Progenitor cell of endocrine pancreas (in vitro differentiated cells): ENCODE measurements around the gene EVX1. TPM values are rescaled to one million over a fixed set of nuclear protein-coding genes. Genes with fewer than 3 reads are reported as not detected.

Experiments
- DNase-seq: peaks from one replicate; pipeline ENCODE4 v3.0.0; 2021; ENCODE audit warnings: low spot score; ENCODE audit not compliant: unreplicated experiment
- H3K27ac Mint-ChIP-seq: 2 replicates; pipeline ENCODE4 v1.8.0; 2021; ENCODE audit warnings: mild to moderate bottlenecking, moderate library complexity, mixed read lengths
- H3K27me3 Mint-ChIP-seq: 2 replicates; pipeline ENCODE4 v1.8.0; 2021; ENCODE audit warnings: mixed read lengths
- H3K36me3 Mint-ChIP-seq: 2 replicates; pipeline ENCODE4 v1.8.0; 2022; ENCODE audit warnings: mixed read lengths; ENCODE audit not compliant: insufficient read depth
- H3K4me1 Mint-ChIP-seq: 2 replicates; pipeline ENCODE4 v1.8.0; 2021; ENCODE audit warnings: low read depth, mixed read lengths
- H3K4me3 Mint-ChIP-seq: 2 replicates; pipeline ENCODE4 v1.8.0; 2021; ENCODE audit warnings: low read depth, mild to moderate bottlenecking, moderate library complexity, mixed read lengths
- H3K9me3 Mint-ChIP-seq: 2 replicates; pipeline ENCODE4 v1.8.0; 2021; ENCODE audit warnings: low read depth, mixed read lengths
- CTCF ChIP-seq: fragments of 200-600 bp; sonication (generic); IDR thresholded peaks from one replicate; pipeline ENCODE4 v1.5.0; 2021; ENCODE audit warnings: antibody characterized with exemption, mild to moderate bottlenecking; ENCODE audit not compliant: unreplicated experiment
- total RNA-seq: library from RNA; stranded (reverse); gene quantifications from 2 replicates; pipeline ENCODE4 v1.2.1, GENCODE V29; 2021

The EVX1 gene
- total RNA-seq, 1 donor from 2014 or later: not detected

- TF ChIP-seq CTCF: no peak
- H3K27me3 Mint-ChIP-seq: peaks cover 97% of the 10 kb centered on the region
- H3K9me3 Mint-ChIP-seq: no peaks in the 10 kb centered on the region
- DNase-seq: no peak
- no peak overlapping the region for H3K4me3 Mint-ChIP-seq
- no peak overlapping the region for H3K27ac Mint-ChIP-seq
- H3K4me1 Mint-ChIP-seq: peaks cover 4% of the 10 kb centered on the region
- no peaks in the 10 kb centered on the region for H3K36me3 Mint-ChIP-seq
These were observed 2.7 kb downstream of the EVX1 start for GRCh38 chr7:27245124-27245797.

GRCh38 chr7:27245798-27246691, 3.4 kb downstream of the EVX1 start:
- Mint-ChIP-seq H3K36me3 (no peaks in the 10 kb centered on the region), H3K4me3 (no peak overlapping the region), H3K27me3 (peaks cover 97% of the 10 kb centered on the region), H3K9me3 (no peaks in the 10 kb centered on the region), H3K4me1 (peaks cover 4% of the 10 kb centered on the region), H3K27ac (no peak overlapping the region)
- peak; percentile 24 for TF ChIP-seq CTCF
- DNase-seq: no peak

- no peak for DNase-seq
- Mint-ChIP-seq H3K36me3 (no peaks in the 10 kb centered on the region), H3K4me3 (no peak overlapping the region), H3K27ac (no peak overlapping the region), H3K9me3 (no peaks in the 10 kb centered on the region), H3K27me3 (peaks cover 93% of the 10 kb centered on the region), H3K4me1 (peaks cover 7% of the 10 kb centered on the region)
- no peak for TF ChIP-seq CTCF
These were observed 4.4 kb downstream of the EVX1 start for GRCh38 chr7:27247000-27247399.

GRCh38 chr7:27247452-27248426, 5.1 kb downstream of the EVX1 start:
- TF ChIP-seq CTCF: no peak
- Mint-ChIP-seq H3K27me3 (peaks cover 93% of the 10 kb centered on the region), H3K4me3 (no peak overlapping the region), H3K36me3 (no peaks in the 10 kb centered on the region), H3K27ac (no peak overlapping the region), H3K9me3 (no peaks in the 10 kb centered on the region), H3K4me1 (peaks cover 10% of the 10 kb centered on the region)
- DNase-seq: no peak

GRCh38 chr7:27248427-27248806, 5.8 kb downstream of the EVX1 start:
- TF ChIP-seq CTCF: no peak
- H3K4me3 Mint-ChIP-seq: no peak overlapping the region
- no peak overlapping the region for H3K27ac Mint-ChIP-seq

More at GRCh38 chr7:27248427-27248806, 5.8 kb downstream of the EVX1 start:
- Mint-ChIP-seq H3K4me1 (peaks cover 10% of the 10 kb centered on the region), H3K27me3 (peaks cover 97% of the 10 kb centered on the region), H3K9me3 (no peaks in the 10 kb centered on the region), H3K36me3 (no peaks in the 10 kb centered on the region)
- no peak for DNase-seq
